Mononuclear cell (primary cell): Measurements from ENCODE around the gene SH3D21. TPM values are rescaled to one million over a fixed set of nuclear protein-coding genes. Genes with fewer than 3 reads are reported as not detected.

Source experiments
- H3K27me3 ChIP-seq: 2 replicates; pipeline ENCODE4 v1.6.0; 2011; ENCODE audit warnings: low read length, control low read depth; ENCODE audit not compliant: insufficient read depth
- H3K4me1 ChIP-seq: 2 replicates; pipeline ENCODE4 v1.5.1; 2011; ENCODE audit warnings: mild to moderate bottlenecking, low read length, control low read depth; ENCODE audit not compliant: insufficient read depth
- H3K4me3 ChIP-seq: 2 replicates; pipeline ENCODE4 v1.5.1; 2011; ENCODE audit warnings: mild to moderate bottlenecking, low read length, moderate library complexity
- H3K9me3 ChIP-seq: 2 replicates; pipeline ENCODE4 v1.5.1; 2011; ENCODE audit warnings: low read depth, mild to moderate bottlenecking, control low read depth, low read length
- total RNA-seq: library from RNA; depleted of rRNA; stranded (reverse); fragments of >200 nt; gene quantifications from one replicate; pipeline ENCODE4 v1.2.3, GENCODE V29; 2012

SH3D21 gene
- total RNA-seq, 1 donor: 1.5 TPM

GRCh38 chr1:36339615-36340014 lies 33.4 kb downstream of the SH3D21 start:
- no peaks in the 10 kb centered on the region for H3K27me3 ChIP-seq
- H3K4me1 ChIP-seq: peaks cover 20% of the 10 kb centered on the region
- no peak overlapping the region for H3K4me3 ChIP-seq
- no peaks in the 10 kb centered on the region for H3K9me3 ChIP-seq

GRCh38 chr1:36341626-36342320 lies 35.6 kb downstream of the SH3D21 start:
- peaks cover 20% of the 10 kb centered on the region for H3K4me1 ChIP-seq
- no peak overlapping the region for H3K4me3 ChIP-seq

GRCh38 chr1:36342426-36343185 lies 36.4 kb downstream of the SH3D21 start:
- Histone ChIP-seq H3K9me3 (no peaks in the 10 kb centered on the region), H3K4me3 (no peak overlapping the region), H3K27me3 (no peaks in the 10 kb centered on the region), H3K4me1 (peaks cover 20% of the 10 kb centered on the region)

More at GRCh38 chr1:36341626-36342320, 35.6 kb downstream of the SH3D21 start:
- Histone ChIP-seq H3K27me3 (no peaks in the 10 kb centered on the region), H3K9me3 (no peaks in the 10 kb centered on the region)

- H3K9me3 ChIP-seq: no peaks in the 10 kb centered on the region
- H3K4me1 ChIP-seq: peaks cover 12% of the 10 kb centered on the region
- no peak overlapping the region for H3K4me3 ChIP-seq
- H3K27me3 ChIP-seq: no peaks in the 10 kb centered on the region
These were observed 37.7 kb downstream of the SH3D21 start for GRCh38 chr1:36343651-36344394.

- no peak overlapping the region for H3K4me3 ChIP-seq
- no peaks in the 10 kb centered on the region for H3K9me3 ChIP-seq
- H3K27me3 ChIP-seq: no peaks in the 10 kb centered on the region
- peaks cover 12% of the 10 kb centered on the region for H3K4me1 ChIP-seq
These were observed 38.2 kb downstream of the SH3D21 start for GRCh38 chr1:36344395-36344680.

GRCh38 chr1:36345353-36345752 lies 39.2 kb downstream of the SH3D21 start:
- no peaks in the 10 kb centered on the region for H3K27me3 ChIP-seq

GRCh38 chr1:36346741-36347370 lies 40.7 kb downstream of the SH3D21 start:
- no peaks in the 10 kb centered on the region for H3K27me3 ChIP-seq
- no peak overlapping the region for H3K4me3 ChIP-seq
- H3K4me1 ChIP-seq: peaks cover 36% of the 10 kb centered on the region
- no peaks in the 10 kb centered on the region for H3K9me3 ChIP-seq

More at GRCh38 chr1:36345353-36345752, 39.2 kb downstream of the SH3D21 start:
- H3K9me3 ChIP-seq: no peaks in the 10 kb centered on the region
- peaks cover 21% of the 10 kb centered on the region for H3K4me1 ChIP-seq
- H3K4me3 ChIP-seq: no peak overlapping the region

- H3K4me3 ChIP-seq: no peak overlapping the region
These were observed 43.1 kb downstream of the SH3D21 start for GRCh38 chr1:36349241-36349671.

GRCh38 chr1:36349839-36350238 lies 43.7 kb downstream of the SH3D21 start:
- Histone ChIP-seq H3K4me1 (peaks cover 35% of the 10 kb centered on the region), H3K4me3 (no peak overlapping the region), H3K9me3 (no peaks in the 10 kb centered on the region), H3K27me3 (no peaks in the 10 kb centered on the region)

More at GRCh38 chr1:36349241-36349671, 43.1 kb downstream of the SH3D21 start:
- H3K4me1 ChIP-seq: peaks cover 35% of the 10 kb centered on the region
- no peaks in the 10 kb centered on the region for H3K9me3 ChIP-seq
- H3K27me3 ChIP-seq: no peaks in the 10 kb centered on the region

GRCh38 chr1:36350659-36351226 lies 44.6 kb downstream of the SH3D21 start:
- Histone ChIP-seq H3K27me3 (no peaks in the 10 kb centered on the region), H3K9me3 (no peaks in the 10 kb centered on the region), H3K4me1 (peaks cover 35% of the 10 kb centered on the region), H3K4me3 (no peak overlapping the region)

- H3K27me3 ChIP-seq: no peaks in the 10 kb centered on the region
- no peaks in the 10 kb centered on the region for H3K9me3 ChIP-seq
- no peak overlapping the region for H3K4me3 ChIP-seq
- H3K4me1 ChIP-seq: peaks cover 35% of the 10 kb centered on the region
These were observed 45.2 kb downstream of the SH3D21 start for GRCh38 chr1:36351227-36351977.

GRCh38 chr1:36352125-36352909 lies 46.1 kb downstream of the SH3D21 start:
- H3K27me3 ChIP-seq: no peaks in the 10 kb centered on the region
- H3K4me1 ChIP-seq: peaks cover 35% of the 10 kb centered on the region
- no peak overlapping the region for H3K4me3 ChIP-seq
- H3K9me3 ChIP-seq: no peaks in the 10 kb centered on the region
